ENCODE data around the gene FOXM1.

FOXM1 gene

GRCh38 chr12:2836574-2836973 lies 40.4 kb downstream of the FOXM1 start:
- no peak for DNase-seq (ENCODE audit: low read depth in 2 of 2)

GRCh38 chr12:2835691-2836403 lies 41.1 kb downstream of the FOXM1 start:
- no peak for DNase-seq (ENCODE audit: low read depth in 2 of 2)

DNA sequence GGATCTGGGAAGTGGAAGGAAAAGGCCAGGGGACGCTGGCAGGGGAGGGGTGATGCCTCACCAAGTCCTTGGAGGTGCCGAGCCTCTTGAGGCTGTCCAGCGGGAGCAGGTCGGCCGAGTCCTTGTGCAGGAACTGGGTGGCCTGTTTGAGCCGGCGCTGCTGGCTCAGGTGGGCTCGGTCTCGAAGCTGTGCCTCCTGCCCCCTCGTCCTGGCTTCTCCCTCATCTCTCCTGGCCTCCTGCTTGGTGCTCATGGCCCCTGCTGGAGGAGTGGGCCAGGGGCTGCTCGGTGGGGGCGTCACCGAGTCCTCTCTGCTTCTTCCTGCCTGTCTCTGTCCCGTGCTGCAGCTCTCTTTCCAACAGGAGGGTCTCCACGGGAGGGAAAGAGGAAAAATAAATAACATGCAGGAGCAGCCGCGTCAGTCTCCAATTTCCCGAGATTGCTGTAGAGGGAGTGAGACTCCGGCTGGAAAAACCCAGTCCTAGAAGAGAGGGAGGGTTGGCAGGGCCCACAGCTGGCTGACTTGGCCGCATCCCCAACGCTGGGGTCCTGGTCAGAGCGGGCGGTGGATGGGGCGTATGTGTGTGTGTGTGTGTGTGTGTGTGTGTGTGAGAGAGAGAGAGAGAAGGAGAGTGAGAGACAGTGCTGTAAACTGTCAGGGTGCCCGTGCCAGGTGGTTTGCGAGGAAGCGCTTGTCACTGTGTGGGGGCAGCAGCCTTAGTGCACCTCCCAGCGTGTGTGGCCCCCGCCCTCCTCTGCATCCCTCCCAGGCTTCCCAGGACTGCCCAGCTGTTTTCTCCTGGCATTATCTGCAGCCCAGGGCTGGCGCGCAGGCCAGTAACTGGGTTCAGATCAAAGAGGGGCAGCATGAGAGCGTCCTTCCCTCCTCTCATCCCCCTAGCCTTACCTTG lies 42.1 kb downstream of the FOXM1 start, which contains the start of gene NRIP2:
Gene NRIP2, minus strand, starts transcription at position 455 of the 911 bp plus-strand sequence. Its CDS starts 52 bp downstream, at position 403.
- no peak for DNase-seq (ENCODE audit: low read depth in 2 of 2)

DNA sequence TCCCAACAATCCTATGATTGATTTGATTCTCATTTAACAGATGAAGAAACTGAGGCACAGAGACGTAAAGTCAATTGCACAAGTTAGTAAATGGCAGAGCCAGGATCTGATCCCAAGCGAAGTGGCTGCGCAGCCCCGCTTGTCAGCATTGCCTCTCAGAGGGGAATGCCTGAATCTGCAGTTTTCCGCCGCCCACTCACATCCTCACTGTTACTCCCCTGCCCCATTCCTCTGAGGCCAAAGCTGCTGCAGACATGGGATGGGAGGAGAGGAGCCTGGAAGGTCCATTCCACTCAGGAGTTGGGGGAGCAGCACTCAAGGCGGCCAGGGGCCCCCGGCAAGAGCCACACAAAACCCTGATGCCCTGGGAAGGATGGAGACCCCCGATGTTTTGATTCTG lies 43.2 kb downstream of the FOXM1 start:
- no peak for DNase-seq (ENCODE audit: low read depth in 2 of 2)

DNA sequence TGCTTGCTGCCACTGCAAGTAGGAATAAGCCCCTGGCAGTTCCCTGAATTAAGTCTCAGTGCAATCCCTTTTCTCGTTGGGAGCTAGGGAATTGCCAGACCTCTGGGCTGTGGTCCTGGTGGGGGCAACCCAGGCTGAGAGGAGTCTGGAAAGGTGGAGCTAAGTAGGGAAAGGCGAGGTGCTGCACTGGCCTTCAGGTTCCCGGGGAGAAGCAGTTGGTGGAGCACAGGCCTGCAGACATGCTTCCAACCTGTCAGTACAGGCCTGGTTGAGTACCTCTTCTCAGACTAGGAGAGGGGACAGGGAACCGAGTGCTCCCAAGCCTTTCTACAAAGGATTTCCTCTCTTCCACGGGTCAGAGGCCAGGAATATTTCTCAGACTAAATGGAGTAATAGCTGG lies 43.6 kb downstream of the FOXM1 start:
- DNase-seq (ENCODE audit: low read depth in 2 of 2) = no peak

DNA sequence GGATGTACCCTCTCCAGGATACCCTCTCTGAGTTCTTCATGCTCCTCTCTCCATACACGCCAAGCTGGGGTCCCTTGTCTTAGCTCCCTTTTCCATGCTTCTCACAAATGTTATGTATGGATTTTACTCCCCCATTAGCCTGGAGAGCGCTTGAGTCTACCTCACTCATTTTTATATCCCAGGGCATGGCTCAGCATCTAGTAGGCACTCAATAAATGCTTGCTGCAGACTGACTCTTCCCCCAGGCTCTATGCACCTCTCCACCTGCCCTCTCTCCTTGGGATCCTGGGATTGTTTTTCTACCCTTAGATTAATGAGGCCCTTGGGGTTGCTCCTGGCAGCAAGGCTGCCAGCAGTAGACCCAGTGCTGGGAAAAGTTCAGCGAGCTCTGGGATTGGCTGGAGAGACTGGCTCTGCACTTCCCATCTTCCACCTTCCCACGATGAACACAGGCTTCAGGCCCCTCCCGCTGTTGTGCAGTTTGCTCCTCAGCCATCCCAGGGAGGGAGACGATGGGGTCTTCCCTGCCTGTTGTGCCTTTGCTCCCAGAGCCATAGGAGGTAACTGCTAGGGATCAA lies 44.3 kb downstream of the FOXM1 start:
- DNase-seq (ENCODE audit: low read depth in 2 of 2) = no peak

DNA sequence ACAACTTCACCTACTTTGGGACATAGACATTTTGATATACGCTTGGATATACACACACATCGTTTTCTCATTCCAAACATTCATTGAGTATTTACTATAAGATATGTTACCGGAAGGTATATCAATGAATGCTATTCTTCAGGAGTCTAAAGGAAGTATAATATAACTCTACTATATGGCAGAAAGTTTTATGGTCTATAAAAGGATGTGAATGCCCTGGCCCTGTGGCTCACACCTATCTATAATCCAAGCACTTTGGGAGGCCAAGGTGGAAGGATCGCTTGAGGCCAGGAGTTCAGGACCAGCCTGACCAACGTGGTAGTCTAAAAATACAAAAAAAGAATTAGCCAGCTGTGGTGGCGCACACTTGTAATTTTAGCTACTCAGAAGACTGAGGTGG lies 47.7 kb downstream of the FOXM1 start:
- no peak for DNase-seq (ENCODE audit: low read depth in 2 of 2)

DNA sequence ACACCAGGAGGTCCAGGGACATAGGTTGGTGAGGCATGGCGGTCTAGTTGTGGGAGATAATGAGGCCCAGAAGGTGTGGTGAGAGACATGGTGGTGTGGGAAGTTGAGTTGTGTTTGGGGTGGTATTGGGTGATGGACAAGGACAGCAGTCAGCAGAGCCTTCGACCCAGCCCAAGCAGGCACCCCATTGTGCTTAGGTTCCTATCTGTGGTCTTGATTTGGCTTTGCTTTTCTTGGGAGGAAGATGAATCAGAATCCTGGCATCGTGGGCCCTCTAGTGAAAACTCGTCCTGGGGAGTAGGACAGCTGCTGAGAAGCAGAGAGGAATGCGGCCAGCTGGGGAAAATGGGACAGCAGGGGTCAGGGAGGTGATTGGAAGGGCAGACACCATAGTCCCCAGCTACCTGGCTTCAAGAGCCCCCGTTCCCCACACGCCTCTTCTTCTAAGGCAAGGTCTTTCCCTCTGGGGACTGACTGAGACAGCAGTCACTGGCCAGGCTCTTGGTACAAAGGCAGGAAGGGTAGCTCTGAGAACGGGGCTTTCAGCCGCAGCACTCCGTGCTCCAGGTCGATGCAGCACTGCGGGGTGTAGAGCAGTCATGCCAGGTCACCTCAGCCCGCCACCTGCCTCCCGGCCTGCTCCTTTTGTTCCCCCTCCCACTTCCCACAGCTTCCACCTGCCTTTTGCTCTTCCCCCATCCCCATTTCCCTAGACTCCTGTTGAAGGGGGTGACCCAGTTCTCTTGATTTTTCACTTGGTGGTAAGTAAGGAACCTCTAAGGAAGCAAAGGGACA lies 50.1 kb downstream of the FOXM1 start:
- DNase-seq (ENCODE audit: low read depth in 2 of 2) = no peak

DNA sequence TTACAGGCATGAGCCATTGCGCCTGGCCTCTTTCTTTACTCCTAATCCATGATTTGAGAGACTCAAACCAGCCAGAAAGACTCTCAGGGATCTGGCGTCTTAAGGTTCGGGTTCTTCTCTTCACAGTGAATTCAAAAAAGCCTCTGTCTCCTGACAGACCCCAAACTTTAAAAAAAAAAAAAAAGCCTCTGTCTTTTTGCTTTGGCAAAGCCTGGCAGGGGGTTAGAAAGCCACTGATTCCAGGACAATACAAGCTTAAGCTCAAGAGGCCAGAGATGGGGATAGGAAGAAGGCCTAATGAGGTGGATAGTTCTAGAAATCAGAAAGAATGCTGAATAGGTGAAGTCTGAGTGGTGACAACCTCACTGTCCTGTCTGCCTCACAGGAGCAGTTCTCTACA lies 50.9 kb downstream of the FOXM1 start:
- no peak for DNase-seq (ENCODE audit: low read depth in 2 of 2)

GRCh38 chr12:2825132-2825531 lies 51.8 kb downstream of the FOXM1 start:
- no peak for DNase-seq (ENCODE audit: low read depth in 2 of 2)

DNA sequence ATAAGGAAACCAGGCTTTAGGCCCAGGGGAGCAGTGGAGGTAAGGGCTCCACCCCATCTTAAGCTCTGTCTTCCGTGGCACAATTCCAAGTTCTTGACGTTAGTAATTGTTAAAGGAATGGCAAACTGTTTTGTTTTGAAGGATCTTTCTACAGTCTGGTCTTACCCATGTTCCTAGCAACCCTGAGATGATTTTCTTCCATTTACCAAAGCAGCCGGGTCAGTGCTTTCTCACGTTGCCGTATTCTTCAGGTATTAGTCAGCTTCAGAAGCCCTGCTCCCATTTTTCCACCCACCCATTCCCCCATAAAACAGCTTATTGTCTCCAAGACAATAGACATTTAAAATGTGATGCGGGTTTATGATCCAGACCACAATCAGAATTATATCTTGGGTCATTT lies 52.4 kb downstream of the FOXM1 start:
- no peak for DNase-seq (ENCODE audit: low read depth in 2 of 2)

GRCh38 chr12:2823483-2823882 lies 53.5 kb downstream of the FOXM1 start:
- DNase-seq (ENCODE audit: low read depth in 2 of 2) = no peak

DNA sequence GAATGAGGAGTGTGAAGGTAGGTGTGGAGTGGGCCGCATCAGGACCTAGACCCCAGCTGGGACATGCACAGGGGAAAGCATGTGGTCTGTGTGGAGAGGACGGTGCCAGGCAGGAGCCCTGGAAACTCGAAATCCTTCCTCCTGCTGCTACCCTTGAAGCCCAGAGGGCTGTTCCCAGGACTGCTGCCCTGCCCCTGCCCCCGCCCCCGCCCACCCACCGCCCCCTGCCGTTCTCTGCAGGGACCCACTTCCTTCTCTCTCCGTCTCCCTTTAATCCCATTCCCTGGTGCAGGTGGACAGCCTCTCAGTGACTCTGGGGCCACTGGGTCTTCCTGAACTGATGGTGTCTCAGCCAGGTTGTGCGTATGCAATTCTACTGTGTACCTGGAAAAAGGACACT lies 56.5 kb downstream of the FOXM1 start:
- DNase-seq (ENCODE audit: low read depth in 2 of 2) = no peak

- DNase-seq (ENCODE audit: low read depth in 2 of 2) = no peak
Measured at GRCh38 chr12:2819810-2820209, 57.2 kb downstream of the FOXM1 start.

DNA sequence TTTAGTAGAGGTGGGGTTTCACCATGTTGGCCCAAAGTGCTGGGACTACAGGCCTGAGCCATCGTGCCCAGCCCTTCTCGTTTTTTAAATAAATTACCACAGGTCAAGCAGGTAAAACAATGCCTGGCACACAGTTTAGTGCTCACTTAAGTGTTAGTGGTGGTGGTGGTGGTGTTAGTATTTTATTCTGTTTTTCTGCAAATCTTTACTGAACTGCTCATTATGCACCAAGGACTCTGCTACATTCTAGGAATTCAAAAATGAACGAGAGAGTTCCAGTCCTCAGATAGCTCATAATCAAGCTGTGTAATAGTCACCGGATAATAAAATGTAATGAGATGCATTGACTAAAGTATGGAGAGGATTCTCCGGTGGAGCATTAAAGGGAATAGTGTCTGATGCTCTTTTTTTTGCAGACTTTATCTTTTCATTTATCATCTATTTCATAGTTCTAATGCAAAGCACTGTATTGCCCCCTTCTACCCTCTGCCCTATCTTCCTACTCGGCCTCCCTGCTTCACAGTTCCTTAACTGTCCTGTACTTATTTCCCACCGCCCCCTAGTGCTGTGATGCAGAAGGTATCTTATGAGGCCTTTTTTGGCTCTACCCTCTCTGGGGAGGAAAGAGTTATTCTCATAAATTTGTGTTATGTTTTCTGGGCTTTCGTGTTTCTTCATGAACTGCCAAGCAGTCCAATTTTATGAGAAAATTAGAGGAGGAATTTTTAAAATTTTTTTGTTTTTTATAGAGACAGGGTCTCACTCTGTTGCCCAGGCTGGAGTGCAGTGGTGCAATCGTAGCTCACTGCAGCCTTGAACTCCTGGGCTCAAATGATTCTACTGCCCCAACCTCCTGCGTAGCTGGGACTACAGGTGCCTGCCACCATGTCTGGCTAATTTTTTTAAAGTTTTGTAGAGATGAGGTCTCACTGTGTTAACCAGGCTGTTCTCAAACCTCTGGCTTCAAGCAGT lies 63.5 kb downstream of the FOXM1 start:
- peak in 1 of 2 donors; percentile 32 for DNase-seq (ENCODE audit: low read depth in 2 of 2)

DNA sequence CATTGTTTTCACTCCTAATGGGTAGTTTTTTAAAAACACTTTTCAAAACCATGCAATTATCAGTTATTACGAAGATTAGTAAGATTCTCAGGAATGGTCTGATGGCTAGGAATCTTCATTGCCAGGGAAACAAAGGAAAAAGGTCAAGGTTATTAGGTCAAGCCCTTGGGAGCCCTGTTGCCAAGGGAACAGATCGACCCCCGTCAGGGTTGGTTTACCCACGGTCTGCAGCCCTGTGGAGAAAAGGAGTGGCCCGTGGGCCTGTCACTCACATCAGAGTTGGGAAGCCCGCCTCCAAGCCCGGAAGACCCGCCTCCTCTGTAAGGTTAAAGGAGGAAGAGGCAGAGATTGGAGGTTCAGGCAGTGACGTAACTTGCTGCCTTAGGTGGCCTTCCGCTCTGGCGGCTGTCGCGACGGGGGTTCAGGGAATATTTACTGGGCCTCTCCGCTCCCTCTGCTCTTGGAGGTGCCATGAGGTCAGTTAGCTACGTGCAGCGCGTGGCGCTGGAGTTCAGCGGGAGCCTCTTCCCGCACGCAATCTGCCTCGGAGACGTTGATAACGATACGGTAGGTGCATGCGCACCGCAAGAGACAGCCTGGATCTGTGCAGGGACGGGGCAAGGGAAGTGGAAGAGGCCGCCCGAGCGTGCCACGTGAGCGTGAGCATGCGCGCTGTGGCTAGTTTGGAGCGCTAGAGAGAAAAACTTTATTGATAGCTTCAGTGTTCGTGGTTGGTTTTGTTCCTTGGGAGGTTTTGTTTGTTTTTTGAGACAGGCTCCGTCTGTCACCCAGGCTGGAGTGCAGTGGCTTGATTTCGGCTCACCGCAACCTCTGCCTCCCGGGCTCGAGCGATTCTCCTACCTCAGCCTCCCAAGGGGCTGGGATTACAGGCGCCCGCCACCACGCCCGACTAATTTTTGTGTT lies 64.4 kb downstream of the FOXM1 start, which contains the start of gene ITFG2:
Gene ITFG2, plus strand, starts transcription at position 379 of the 924 bp plus-strand sequence. Its CDS starts 93 bp downstream, at position 472.
- DNase-seq (ENCODE audit: low read depth in 2 of 2) = peak; percentile 90 to 96

DNA sequence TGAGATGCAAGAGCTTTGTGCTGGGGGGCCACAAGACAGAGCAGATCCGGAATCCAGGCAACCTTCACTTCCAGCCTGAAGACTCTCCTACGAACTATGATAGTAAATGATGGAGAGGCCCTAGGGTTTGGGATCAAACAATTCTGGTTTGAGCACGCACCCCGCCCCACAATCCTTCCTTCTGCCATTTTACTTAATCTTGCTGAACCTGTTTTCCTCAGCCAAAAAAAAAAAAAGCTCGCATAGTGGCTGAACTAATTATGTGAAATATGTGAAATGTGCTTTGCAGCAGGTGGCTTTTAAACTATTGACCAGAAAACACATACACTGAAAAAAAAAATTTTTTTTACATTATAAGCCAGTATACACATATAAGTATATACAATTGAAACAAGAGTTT lies 65.2 kb downstream of the FOXM1 start:
- no peak for DNase-seq (ENCODE audit: low read depth in 2 of 2)
